ENCODE measurements around the gene RXRA.
A peak's percentile ranks its signal among the peaks of the same experiment; 100 is the strongest.

RXRA gene

DNA sequence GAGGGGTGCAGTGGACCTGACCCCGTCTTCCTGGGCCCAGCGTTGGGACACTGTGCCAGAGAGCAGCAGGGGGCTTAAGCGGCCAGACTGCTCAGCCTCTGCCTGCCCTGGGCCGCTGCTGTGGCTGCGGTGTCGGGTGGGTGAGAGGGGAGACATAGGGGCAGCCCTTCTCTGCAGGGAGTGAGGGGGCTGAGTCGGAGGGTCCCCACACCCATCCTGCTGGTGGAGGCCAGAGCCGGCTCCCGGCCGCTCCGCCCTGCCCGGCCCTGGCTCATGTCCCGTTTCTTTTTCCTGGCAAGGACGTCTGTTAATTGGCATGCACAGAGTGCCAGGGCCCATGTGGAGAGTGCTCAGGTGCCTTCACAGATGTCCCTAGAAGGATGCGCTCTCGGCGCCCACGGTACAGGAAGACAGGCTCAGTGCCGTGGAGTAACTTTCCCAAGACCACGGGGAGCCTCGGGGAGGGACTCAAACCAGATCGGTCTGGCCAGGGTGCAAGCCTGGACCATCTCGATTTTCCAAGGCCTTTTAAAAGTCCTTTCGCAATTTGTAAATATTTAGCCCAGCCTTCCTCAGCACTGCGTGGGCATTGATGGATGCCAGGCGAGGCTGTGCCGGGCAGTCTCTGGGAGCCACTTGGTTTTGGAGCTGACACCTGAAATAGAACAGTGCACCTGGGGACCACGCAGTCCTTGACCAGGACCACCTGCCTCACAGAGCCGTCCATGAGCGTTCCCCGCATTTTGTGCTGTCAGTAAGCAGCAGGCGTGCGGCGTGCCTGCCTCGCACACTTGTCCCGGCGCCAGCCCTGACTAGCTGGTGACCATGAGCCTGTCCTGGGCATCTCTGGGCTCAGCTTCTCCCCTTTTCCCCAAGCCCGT is 60.9 kb downstream of the RXRA start:
- Histone ChIP-seq H3K4me2 (ENCODE audit: low read length, poor library complexity, severe bottlenecking) (no peak overlapping the region), H3K23ac (ENCODE audit: low read length in 2 of 2) (no peak overlapping the region), H2BK120ac (ENCODE audit: low read depth, low read length) (no peak overlapping the region), H3K79me1 (replicated peaks; ENCODE audit: low read length, poor library complexity, severe bottlenecking) (peaks cover 69% of the 10 kb centered on the region), H3K27me3 (ENCODE audit: control insufficient read depth in 1 of 2, insufficient read depth in 1 of 2, low read length in 2 of 2) (no peaks in the 10 kb centered on the region), H3K4me1 (ENCODE audit: control insufficient read depth, insufficient read depth, low read depth, low read length) (peaks cover 63% of the 10 kb centered on the region), H3K18ac (ENCODE audit: low read depth in 1 of 2, low read length in 2 of 2) (peak overlapping the region in 1 of 2 experiments; percentile 51), H3K36me3 (ENCODE audit: control insufficient read depth in 1 of 2, insufficient read depth in 2 of 2, low read depth in 1 of 2, low read length in 2 of 2) (peaks cover 0 to 21% of the 10 kb centered on the region in 2 experiments), H2AFZ (ENCODE audit: low read depth, low read length) (no peak overlapping the region), H2BK15ac (ENCODE audit: low read depth, poor library complexity, severe bottlenecking) (no peak overlapping the region), H2BK12ac (ENCODE audit: low read length in 2 of 2) (peak overlapping the region in 1 of 2 experiments; percentile 11), H3K4ac (ENCODE audit: low read depth in 1 of 2, low read length in 2 of 2) (no peak overlapping the region), H4K91ac (ENCODE audit: low read length) (no peak overlapping the region), H4K8ac (ENCODE audit: low read length) (no peak overlapping the region), H3K4me3 (ENCODE audit: insufficient read depth in 1 of 2, low read depth in 1 of 2, low read length in 2 of 2) (no peak overlapping the region), H3K27ac (ENCODE audit: low read length, poor library complexity, severe bottlenecking) (no peak overlapping the region), H2BK5ac (ENCODE audit: low read depth, low read length, poor library complexity, severe bottlenecking) (no peak overlapping the region), H2AK5ac (ENCODE audit: low read length, severe bottlenecking) (no peak overlapping the region), H3K14ac (ENCODE audit: low read length in 2 of 2) (no peak overlapping the region), H3K9ac (ENCODE audit: low read length) (no peak overlapping the region), H3K9me3 (ENCODE audit: control insufficient read depth, low read length) (no peaks in the 10 kb centered on the region)
- WGBS, result 90% methylated on average over 38 of the region's 38 CpGs
- no peak for DNase-seq

DNA sequence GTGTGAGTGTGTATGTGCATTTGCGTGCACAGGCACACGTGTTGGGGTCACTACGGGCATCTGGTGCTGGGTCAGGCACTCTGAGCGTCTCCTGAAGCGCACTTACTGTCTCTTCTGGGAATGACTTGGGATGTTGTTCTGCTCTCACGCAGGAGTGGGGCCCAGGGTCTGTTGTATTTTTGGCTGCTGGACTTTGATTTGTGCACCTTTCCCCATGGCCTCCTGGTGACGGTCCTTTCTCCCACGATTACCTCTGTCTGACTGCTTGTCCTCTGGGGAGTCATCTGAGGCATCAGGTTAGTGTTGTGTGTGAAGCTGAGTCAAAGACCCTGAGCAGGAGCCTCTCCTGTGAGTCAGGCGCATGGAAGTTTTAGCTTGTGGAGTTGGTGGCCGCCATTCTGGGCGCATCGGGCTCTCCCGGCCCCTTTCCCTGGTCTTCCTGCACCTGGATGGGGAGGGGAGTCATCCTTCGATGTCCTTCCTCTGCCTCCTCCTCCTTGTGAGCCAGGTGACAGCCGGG is 62.1 kb downstream of the RXRA start:
- Histone ChIP-seq H2AK5ac (ENCODE audit: low read length, severe bottlenecking) (no peak overlapping the region), H2BK12ac (ENCODE audit: low read length in 2 of 2) (no peak overlapping the region), H3K27ac (ENCODE audit: low read length, poor library complexity, severe bottlenecking) (no peak overlapping the region), H3K9ac (ENCODE audit: low read length) (no peak overlapping the region), H3K36me3 (ENCODE audit: control insufficient read depth in 1 of 2, insufficient read depth in 2 of 2, low read depth in 1 of 2, low read length in 2 of 2) (peaks cover 0 to 21% of the 10 kb centered on the region in 2 experiments), H3K4ac (ENCODE audit: low read depth in 1 of 2, low read length in 2 of 2) (no peak overlapping the region), H2AFZ (ENCODE audit: low read depth, low read length) (no peak overlapping the region), H4K8ac (ENCODE audit: low read length) (no peak overlapping the region), H3K18ac (ENCODE audit: low read depth in 1 of 2, low read length in 2 of 2) (peak overlapping the region in 1 of 2 experiments; percentile 49), H2BK5ac (ENCODE audit: low read depth, low read length, poor library complexity, severe bottlenecking) (no peak overlapping the region), H2BK120ac (ENCODE audit: low read depth, low read length) (no peak overlapping the region), H3K23ac (ENCODE audit: low read length in 2 of 2) (no peak overlapping the region), H2BK15ac (ENCODE audit: low read depth, poor library complexity, severe bottlenecking) (no peak overlapping the region), H3K27me3 (ENCODE audit: control insufficient read depth in 1 of 2, insufficient read depth in 1 of 2, low read length in 2 of 2) (no peaks in the 10 kb centered on the region), H4K91ac (ENCODE audit: low read length) (no peak overlapping the region), H3K79me1 (replicated peaks; ENCODE audit: low read length, poor library complexity, severe bottlenecking) (peaks cover 65% of the 10 kb centered on the region), H3K4me3 (ENCODE audit: insufficient read depth in 1 of 2, low read depth in 1 of 2, low read length in 2 of 2) (no peak overlapping the region), H3K9me3 (ENCODE audit: control insufficient read depth, low read length) (no peaks in the 10 kb centered on the region), H3K14ac (ENCODE audit: low read length in 2 of 2) (peak overlapping the region in 1 of 2 experiments; percentile 64), H3K4me1 (ENCODE audit: control insufficient read depth, insufficient read depth, low read depth, low read length) (peaks cover 55% of the 10 kb centered on the region), H3K4me2 (ENCODE audit: low read length, poor library complexity, severe bottlenecking) (no peak overlapping the region)
- 94% methylated on average over 14 of the region's 15 CpGs for WGBS
- no peak for DNase-seq

DNA sequence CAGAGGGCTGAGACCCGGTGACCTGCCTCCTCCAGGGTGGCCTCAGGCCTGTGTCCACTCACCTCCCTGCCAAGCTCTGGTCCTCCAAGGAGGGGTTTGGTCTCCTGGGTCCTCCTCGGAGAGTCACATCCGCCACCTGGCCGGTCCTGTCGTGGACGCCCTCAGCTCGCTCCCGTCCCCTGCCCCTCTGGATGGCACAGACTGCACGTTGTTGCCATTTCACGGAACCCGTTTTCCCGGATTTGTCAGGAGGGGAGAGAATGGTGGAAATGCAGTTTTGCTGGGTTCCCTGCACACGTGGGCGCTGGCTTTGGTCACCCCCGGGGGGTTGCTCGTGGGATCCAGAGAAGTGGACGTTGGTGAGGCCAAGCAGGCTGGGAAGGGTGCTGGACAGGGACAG is 62.7 kb downstream of the RXRA start:
- peaks cover 70% of the 10 kb centered on the region for H3K79me1 ChIP-seq (replicated peaks; ENCODE audit: low read length, poor library complexity, severe bottlenecking)
- H3K27me3 ChIP-seq (ENCODE audit: control insufficient read depth in 1 of 2, insufficient read depth in 1 of 2, low read length in 2 of 2), result no peaks in the 10 kb centered on the region
- no peak overlapping the region for H3K18ac ChIP-seq (ENCODE audit: low read depth in 1 of 2, low read length in 2 of 2)
- no peak overlapping the region for H2AK5ac ChIP-seq (ENCODE audit: low read length, severe bottlenecking)
- no peak overlapping the region for H2AFZ ChIP-seq (ENCODE audit: low read depth, low read length)
- 95% methylated on average over 17 of the region's 17 CpGs for WGBS
- peaks cover 51% of the 10 kb centered on the region for H3K4me1 ChIP-seq (ENCODE audit: control insufficient read depth, insufficient read depth, low read depth, low read length)
- H2BK15ac ChIP-seq (ENCODE audit: low read depth, poor library complexity, severe bottlenecking), result no peak overlapping the region
- peaks cover 0 to 21% of the 10 kb centered on the region in 2 experiments for H3K36me3 ChIP-seq (ENCODE audit: control insufficient read depth in 1 of 2, insufficient read depth in 2 of 2, low read depth in 1 of 2, low read length in 2 of 2)
- no peak overlapping the region for H3K9ac ChIP-seq (ENCODE audit: low read length)
- no peaks in the 10 kb centered on the region for H3K9me3 ChIP-seq (ENCODE audit: control insufficient read depth, low read length)
- H3K27ac ChIP-seq (ENCODE audit: low read length, poor library complexity, severe bottlenecking), result no peak overlapping the region
- no peak overlapping the region for H2BK120ac ChIP-seq (ENCODE audit: low read depth, low read length)
- no peak overlapping the region for H3K4ac ChIP-seq (ENCODE audit: low read depth in 1 of 2, low read length in 2 of 2)
- no peak overlapping the region for H3K4me2 ChIP-seq (ENCODE audit: low read length, poor library complexity, severe bottlenecking)
- no peak overlapping the region for H3K23ac ChIP-seq (ENCODE audit: low read length in 2 of 2)
- H3K14ac ChIP-seq (ENCODE audit: low read length in 2 of 2), result peak overlapping the region in 1 of 2 experiments; percentile 11
- no peak overlapping the region for H4K91ac ChIP-seq (ENCODE audit: low read length)
- no peak overlapping the region for H4K8ac ChIP-seq (ENCODE audit: low read length)
- no peak overlapping the region for H3K4me3 ChIP-seq (ENCODE audit: insufficient read depth in 1 of 2, low read depth in 1 of 2, low read length in 2 of 2)
- H2BK5ac ChIP-seq (ENCODE audit: low read depth, low read length, poor library complexity, severe bottlenecking), result no peak overlapping the region
- DNase-seq, result no peak
- H2BK12ac ChIP-seq (ENCODE audit: low read length in 2 of 2), result no peak overlapping the region

DNA sequence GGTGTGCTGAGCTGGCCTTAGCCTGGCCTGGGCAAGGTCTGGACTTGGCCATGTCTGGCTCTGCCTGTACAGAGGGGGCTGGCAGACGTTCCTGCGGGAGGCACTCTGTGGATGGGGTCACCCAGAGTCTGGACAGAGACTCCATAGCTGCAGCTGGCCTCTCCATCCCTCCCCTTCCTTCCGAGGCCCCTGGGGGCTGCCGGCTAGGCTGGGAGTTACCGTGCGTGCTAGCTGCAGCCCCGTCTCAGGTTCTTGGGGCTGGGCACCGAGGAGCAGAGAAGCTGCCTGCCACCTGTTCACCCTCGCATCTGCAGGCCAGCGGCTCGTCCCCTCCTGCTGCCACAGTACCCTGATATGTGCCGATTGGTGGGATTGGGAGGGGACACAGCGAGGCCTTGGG is 63.4 kb downstream of the RXRA start:
- H4K8ac ChIP-seq (ENCODE audit: low read length), result no peak overlapping the region
- H2BK5ac ChIP-seq (ENCODE audit: low read depth, low read length, poor library complexity, severe bottlenecking), result no peak overlapping the region
- no peak overlapping the region for H3K18ac ChIP-seq (ENCODE audit: low read depth in 1 of 2, low read length in 2 of 2)
- H3K9ac ChIP-seq (ENCODE audit: low read length), result no peak overlapping the region
- no peak overlapping the region for H4K91ac ChIP-seq (ENCODE audit: low read length)
- H2AK5ac ChIP-seq (ENCODE audit: low read length, severe bottlenecking), result no peak overlapping the region
- H3K27me3 ChIP-seq (ENCODE audit: control insufficient read depth in 1 of 2, insufficient read depth in 1 of 2, low read length in 2 of 2), result no peaks in the 10 kb centered on the region
- H2BK15ac ChIP-seq (ENCODE audit: low read depth, poor library complexity, severe bottlenecking), result no peak overlapping the region
- H3K27ac ChIP-seq (ENCODE audit: low read length, poor library complexity, severe bottlenecking), result no peak overlapping the region
- peaks cover 47% of the 10 kb centered on the region for H3K4me1 ChIP-seq (ENCODE audit: control insufficient read depth, insufficient read depth, low read depth, low read length)
- H3K9me3 ChIP-seq (ENCODE audit: control insufficient read depth, low read length), result no peaks in the 10 kb centered on the region
- no peak overlapping the region for H3K23ac ChIP-seq (ENCODE audit: low read length in 2 of 2)
- no peak overlapping the region for H3K14ac ChIP-seq (ENCODE audit: low read length in 2 of 2)
- 83% methylated on average over 13 of the region's 13 CpGs for WGBS
- H3K4me2 ChIP-seq (ENCODE audit: low read length, poor library complexity, severe bottlenecking), result no peak overlapping the region
- H3K4me3 ChIP-seq (ENCODE audit: insufficient read depth in 1 of 2, low read depth in 1 of 2, low read length in 2 of 2), result no peak overlapping the region
- no peak overlapping the region for H2AFZ ChIP-seq (ENCODE audit: low read depth, low read length)
- H3K79me1 ChIP-seq (replicated peaks; ENCODE audit: low read length, poor library complexity, severe bottlenecking), result peaks cover 70% of the 10 kb centered on the region
- no peak overlapping the region for H2BK120ac ChIP-seq (ENCODE audit: low read depth, low read length)
- no peak for DNase-seq
- peaks cover 0 to 21% of the 10 kb centered on the region in 2 experiments for H3K36me3 ChIP-seq (ENCODE audit: control insufficient read depth in 1 of 2, insufficient read depth in 2 of 2, low read depth in 1 of 2, low read length in 2 of 2)
- H3K4ac ChIP-seq (ENCODE audit: low read depth in 1 of 2, low read length in 2 of 2), result no peak overlapping the region
- H2BK12ac ChIP-seq (ENCODE audit: low read length in 2 of 2), result no peak overlapping the region

All from mesenchymal stem cell (in vitro differentiated cells and primary cell).